Upper lobe of right lung (tissue), 1 donor: ENCODE results near the gene WASF3. TPM values are rescaled to one million over a fixed set of nuclear protein-coding genes. Genes with fewer than 3 reads are reported as not detected.

ENCODE experiments used
- ATAC-seq: fragments of 200-7000 bp; cut with Tn5 transposase; one replicate; pipeline ENCODE4 v1.9.1; 2020; ENCODE audit warnings: mild to moderate bottlenecking, moderate library complexity
- DNase-seq: peaks from one replicate; pipeline ENCODE4 v3.0.0-alpha.2; 2020
- H3K27ac ChIP-seq: fragments of 200-600 bp; one replicate; pipeline ENCODE4 v1.8.0; 2022
- H3K27me3 ChIP-seq: fragments of 200-600 bp; one replicate; pipeline ENCODE4 v1.8.0; 2022; ENCODE audit warnings: mild to moderate bottlenecking
- H3K36me3 ChIP-seq: fragments of 200-600 bp; one replicate; pipeline ENCODE4 v1.8.0; 2022
- H3K4me1 ChIP-seq: fragments of 200-600 bp; one replicate; pipeline ENCODE4 v1.8.0; 2022
- H3K4me3 ChIP-seq: fragments of 200-600 bp; one replicate; pipeline ENCODE4 v1.8.0; 2022; ENCODE audit warnings: mild to moderate bottlenecking
- H3K9me3 ChIP-seq: fragments of 200-600 bp; one replicate; pipeline ENCODE4 v1.8.0; 2022
- CTCF ChIP-seq: fragments of 200-600 bp; IDR thresholded peaks from one replicate; pipeline ENCODE4 v1.8.0; 2022; ENCODE audit warnings: antibody characterized with exemption
- intact Hi-C: fragments of 100-400 bp; cut with DNase I; formaldehyde crosslinking; loops from one replicate; pipeline ENCODE4 v1.11.0; 2022
- total RNA-seq: library from RNA; stranded (reverse); fragmentation: NEBNext Ultra II Directional; extraction: Animal tissue kit (Norgen Biotek cat#: 25700); gene quantifications from one replicate; pipeline ENCODE4 v1.2.1, GENCODE V29; 2021
- donor health status: DM: no; HTN: yes; CAD: no; lungs with severe emphysema.

WASF3 gene
- total RNA-seq, 1 donor from 2014 or later: 27.9 TPM

DNA sequence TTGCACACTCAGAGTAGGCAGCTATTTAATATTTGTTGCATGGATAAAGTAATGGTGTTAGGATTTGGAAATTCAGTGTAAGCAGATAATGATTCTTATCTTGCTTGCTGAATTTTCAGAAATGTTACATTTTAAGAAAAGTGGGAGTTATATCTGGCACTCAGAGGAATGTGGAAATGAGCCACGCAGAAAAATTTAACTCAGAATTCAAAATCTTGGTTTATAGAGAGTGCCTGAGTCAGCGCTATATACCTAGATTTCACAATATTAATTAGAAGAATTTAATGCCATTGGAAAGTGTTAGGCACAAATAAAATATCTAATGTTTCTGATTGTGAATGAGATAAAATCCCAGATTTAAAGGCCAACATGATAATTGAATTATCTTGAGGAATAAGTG lies 106.8 kb downstream of the WASF3 start:
- DNase-seq: no peak
- no peaks in the 10 kb centered on the region for H3K9me3 ChIP-seq
- intact Hi-C loops: no loop called here
- no peak for ATAC-seq
- H3K4me1 ChIP-seq: no peaks in the 10 kb centered on the region
- no peaks in the 10 kb centered on the region for H3K36me3 ChIP-seq
- H3K27me3 ChIP-seq: no peaks in the 10 kb centered on the region
- TF ChIP-seq CTCF: no peak
- no peak overlapping the region for H3K27ac ChIP-seq
- no peak overlapping the region for H3K4me3 ChIP-seq

GRCh38 chr13:26664876-26665275 lies 107.4 kb downstream of the WASF3 start:
- no peak for TF ChIP-seq CTCF
- intact Hi-C loops: no loop called here
- DNase-seq: no peak

DNA sequence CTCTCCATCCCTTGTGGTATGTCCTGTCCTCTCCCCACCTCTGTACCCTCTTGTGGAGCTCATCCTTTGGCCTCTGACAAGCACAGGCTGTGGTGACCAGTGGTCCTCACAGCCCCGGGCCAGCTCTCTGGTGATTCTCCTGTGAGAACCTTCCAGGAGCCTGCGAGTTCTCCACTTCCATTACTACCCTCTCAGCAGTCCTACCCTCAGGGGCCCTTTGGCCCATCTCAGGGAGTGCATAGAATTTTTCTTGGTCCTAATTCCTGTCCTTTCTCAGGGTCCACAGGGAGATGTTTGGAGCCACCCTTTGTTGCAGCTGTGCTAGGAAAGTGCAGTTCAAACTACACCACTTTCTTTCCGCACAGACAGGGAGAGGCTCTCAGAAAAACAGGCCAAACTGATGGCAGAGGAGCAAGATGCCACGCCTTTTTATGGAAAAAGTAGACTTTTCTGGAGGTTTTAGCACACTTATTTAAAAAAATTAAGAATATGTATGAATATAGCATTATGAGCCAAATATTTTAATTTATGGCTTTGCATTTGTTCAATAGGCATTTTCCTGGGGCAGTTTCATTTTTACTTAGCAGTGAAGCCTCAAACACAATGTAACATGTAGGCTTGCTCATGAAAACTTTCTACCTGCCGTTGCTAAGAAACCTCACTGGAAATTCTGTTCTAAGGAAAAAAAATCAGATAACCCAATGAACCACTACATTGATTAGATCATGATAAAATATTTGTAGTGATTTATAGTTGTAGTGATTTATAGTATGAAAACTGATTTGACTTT lies 111.1 kb downstream of the WASF3 start:
- no peak for TF ChIP-seq CTCF
- H3K4me3 ChIP-seq: no peak overlapping the region
- ATAC-seq (no peak), DNase-seq (no peak)
- H3K9me3 ChIP-seq: no peaks in the 10 kb centered on the region
- no peak overlapping the region for H3K27ac ChIP-seq
- no peaks in the 10 kb centered on the region for H3K36me3 ChIP-seq
- H3K27me3 ChIP-seq: no peaks in the 10 kb centered on the region
- intact Hi-C loops: no loop called here
- H3K4me1 ChIP-seq: no peaks in the 10 kb centered on the region

More at GRCh38 chr13:26664876-26665275, 107.4 kb downstream of the WASF3 start:
- no peak for ATAC-seq
- no peaks in the 10 kb centered on the region for H3K36me3 ChIP-seq
- no peaks in the 10 kb centered on the region for H3K4me1 ChIP-seq
- no peak overlapping the region for H3K27ac ChIP-seq
- H3K4me3 ChIP-seq: no peak overlapping the region
- no peaks in the 10 kb centered on the region for H3K9me3 ChIP-seq
- H3K27me3 ChIP-seq: no peaks in the 10 kb centered on the region

DNA sequence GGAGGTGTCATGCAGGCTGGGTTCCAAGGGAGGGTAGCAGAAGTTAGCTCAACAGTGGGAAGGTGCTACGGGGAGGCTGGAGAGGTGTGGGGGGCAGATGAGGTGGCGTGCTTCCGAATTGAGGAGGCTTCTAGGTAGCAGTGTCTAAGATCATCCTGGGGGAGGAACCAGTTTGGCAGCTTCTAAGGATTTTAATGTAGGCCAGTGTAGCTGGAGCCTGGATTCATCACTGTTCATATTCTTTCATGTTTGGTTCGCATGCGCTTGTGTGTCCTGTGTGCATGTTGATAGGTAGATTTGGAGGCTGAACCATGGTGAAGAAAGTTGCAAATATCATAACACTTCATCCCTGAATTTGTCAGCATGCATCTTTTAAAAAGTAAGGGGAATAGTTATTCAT lies 116.4 kb downstream of the WASF3 start:
- no peak for ATAC-seq
- H3K4me3 ChIP-seq: no peak overlapping the region
- no peaks in the 10 kb centered on the region for H3K4me1 ChIP-seq
- DNase-seq: no peak
- no peaks in the 10 kb centered on the region for H3K27me3 ChIP-seq
- no peaks in the 10 kb centered on the region for H3K9me3 ChIP-seq
- TF ChIP-seq CTCF: no peak
- H3K36me3 ChIP-seq: no peaks in the 10 kb centered on the region
- intact Hi-C loops: no loop called here
- H3K27ac ChIP-seq: no peak overlapping the region

DNA sequence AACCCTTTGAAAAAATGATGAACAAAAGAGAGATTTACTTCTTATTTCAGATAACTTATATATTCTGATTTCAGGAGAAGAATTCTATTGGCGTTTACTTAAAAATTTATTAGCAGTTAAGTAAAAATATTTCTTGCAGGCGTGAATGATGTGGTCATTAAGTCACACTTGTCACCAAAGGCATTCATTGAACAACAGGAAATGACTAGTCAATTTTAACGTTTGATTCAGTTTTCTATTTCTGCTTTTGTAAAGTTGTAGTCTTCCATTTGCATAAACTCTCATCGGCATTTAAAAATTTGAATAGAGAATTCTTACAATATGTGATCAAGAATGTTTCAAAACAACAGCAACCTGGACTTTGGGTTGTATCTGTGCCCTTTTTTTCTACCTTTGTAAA lies 119.7 kb downstream of the WASF3 start:
- Histone ChIP-seq H3K9me3 (no peaks in the 10 kb centered on the region), H3K4me1 (no peaks in the 10 kb centered on the region), H3K27ac (no peak overlapping the region), H3K4me3 (no peak overlapping the region), H3K36me3 (peaks cover 11% of the 10 kb centered on the region), H3K27me3 (no peaks in the 10 kb centered on the region)
- intact Hi-C loops: no loop called here
- TF ChIP-seq CTCF: no peak
- DNase-seq: no peak
- no peak for ATAC-seq
